ENCODE measurements around the gene SUMO3. TPM values are rescaled to one million over a fixed set of nuclear protein-coding genes. Genes with fewer than 3 reads are reported as not detected.

Gene SUMO3
- total and polyA plus RNA-seq, 2 of the 8 experiments (the other 6 are each of a cell fraction or from before 2014, with no cell fraction given): 96.8 to 101 TPM

DNA sequence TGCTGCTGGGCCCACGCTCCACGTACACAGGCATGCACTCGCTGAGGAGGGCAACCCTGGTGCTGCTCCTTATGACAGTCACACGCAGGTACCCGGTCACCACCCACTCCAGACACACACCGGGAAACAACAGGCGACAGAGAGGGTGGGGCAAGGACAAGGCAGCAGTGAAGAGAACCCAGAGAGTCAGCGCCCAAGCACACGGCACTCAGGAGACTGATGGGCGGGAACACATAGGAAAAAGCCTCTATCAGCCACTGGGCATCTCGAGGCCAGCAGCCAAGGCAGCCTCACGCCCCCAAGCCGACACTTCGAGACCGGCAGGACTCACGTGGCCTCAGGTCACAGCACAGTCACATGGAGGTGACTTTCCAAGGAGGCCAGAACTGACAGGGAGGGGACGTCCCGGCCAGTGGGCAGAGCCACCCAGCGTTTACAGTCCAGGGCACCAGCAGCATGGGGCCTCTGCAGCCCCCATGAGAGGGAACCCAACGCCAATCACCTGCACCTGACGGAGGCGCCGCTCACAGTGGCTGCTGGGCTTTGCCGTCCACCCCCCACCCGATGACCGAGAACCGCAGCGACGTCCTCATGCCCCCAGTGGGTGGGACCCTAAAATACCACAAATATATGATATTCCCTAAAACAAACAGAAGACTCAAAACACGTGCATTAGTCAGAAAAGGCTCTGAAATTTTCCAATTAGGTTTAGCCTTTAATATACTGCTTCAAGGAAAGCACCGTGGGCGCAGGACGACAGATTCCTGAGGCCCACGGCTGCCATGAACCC lies 35.9 kb upstream of the SUMO3 start (continued):
- TF ChIP-seq, protein P1, sequence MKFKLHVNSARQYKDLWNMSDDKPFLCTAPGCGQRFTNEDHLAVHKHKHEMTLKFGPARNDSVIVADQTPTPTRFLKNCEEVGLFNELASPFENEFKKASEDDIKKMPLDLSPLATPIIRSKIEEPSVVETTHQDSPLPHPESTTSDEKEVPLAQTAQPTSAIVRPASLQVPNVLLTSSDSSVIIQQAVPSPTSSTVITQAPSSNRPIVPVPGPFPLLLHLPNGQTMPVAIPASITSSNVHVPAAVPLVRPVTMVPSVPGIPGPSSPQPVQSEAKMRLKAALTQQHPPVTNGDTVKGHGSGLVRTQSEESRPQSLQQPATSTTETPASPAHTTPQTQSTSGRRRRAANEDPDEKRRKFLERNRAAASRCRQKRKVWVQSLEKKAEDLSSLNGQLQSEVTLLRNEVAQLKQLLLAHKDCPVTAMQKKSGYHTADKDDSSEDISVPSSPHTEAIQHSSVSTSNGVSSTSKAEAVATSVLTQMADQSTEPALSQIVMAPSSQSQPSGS (IDR thresholded peaks at IDR 0.05; ENCODE audit: low read length): no peak
- no peak for TF ChIP-seq RNF2 (IDR thresholded peaks at IDR 0.05; ENCODE audit: borderline replicate concordance, low read depth, low read length, missing control alignments, poor library complexity, severe bottlenecking)
